ENCODE measurements around the gene SARNP. TPM values are rescaled to one million over a fixed set of nuclear protein-coding genes. Genes with fewer than 3 reads are reported as not detected.

SARNP gene
- total RNA-seq, 2 donors from 2014 or later = 42.7 to 43.7 TPM

DNA sequence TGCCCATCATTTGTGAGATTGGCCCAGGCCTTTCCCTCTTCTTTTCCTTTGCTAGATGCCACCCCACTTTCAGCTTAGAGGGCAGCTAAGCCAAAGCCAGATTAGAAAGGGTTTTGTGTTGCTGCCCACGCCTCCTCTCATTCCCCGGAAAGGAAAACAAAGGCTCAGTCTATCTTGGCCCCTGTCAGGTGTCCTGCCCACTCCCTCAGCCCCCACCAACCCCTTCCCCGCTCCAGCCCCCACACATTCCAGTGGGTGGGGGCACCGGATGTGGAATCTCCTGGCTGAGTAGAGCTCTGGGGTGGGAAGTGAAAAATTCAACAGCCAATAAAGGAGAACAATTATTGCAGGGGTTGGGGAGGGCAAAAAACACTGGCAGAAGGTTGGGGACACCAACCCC lies 99.5 kb downstream of the SARNP start:
- intact Hi-C loops (cut with DNase I, micrococcal nuclease) = no loop called here
- ATAC-seq (no peak), DNase-seq (no peak)

DNA sequence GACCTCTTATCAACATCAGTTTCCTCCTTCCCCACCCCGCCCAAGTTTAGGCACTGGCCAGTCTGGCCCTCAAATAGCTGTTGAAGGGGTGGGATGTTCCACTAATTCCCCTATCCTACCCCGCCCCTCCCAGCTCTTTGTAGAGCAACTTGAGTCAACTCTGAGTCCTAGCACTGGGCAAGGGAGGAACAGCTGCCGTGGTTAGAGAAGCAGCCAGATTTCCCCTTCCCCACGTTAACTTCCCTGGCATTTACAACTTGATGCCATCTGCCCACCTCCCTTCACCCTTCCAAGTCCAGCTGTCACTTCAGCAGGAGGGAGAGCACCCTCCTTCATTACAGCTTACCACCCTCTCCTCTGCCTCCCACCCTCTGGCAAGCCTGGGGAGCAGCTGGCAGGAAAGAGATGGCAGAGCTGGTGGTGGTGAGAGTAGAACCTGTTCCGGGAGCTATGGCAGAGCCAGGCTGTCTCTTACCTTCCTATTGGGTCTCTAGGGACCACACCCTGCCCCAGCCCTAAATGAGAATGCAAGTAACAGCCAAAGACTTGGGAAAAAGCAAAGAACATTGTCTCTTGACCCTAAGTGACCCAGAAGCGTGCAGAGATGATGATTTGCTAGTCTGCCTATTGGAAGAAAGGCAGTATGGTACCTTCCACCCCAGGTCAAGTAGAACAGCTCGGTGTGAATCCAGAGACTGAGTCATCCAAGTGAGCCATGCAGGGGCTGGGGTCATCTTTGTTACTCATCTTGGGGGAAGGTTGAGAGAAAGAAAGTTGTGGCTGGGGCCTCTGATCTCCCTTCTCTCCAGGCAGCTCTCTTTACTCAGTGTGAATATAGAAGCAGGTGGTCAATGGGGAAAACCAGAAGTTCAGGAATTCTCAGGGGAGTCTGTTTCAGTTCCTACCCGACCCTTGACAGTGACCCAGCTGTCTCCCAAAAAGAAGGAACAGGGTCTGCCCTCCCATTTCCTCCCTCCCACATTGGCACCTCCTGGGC lies 100.2 kb downstream of the SARNP start:
- DNase-seq (peak in 1 of 2 donors; percentile 84), ATAC-seq (peak; percentile 14)
- intact Hi-C loops (cut with DNase I, micrococcal nuclease) = no loop called here

DNA sequence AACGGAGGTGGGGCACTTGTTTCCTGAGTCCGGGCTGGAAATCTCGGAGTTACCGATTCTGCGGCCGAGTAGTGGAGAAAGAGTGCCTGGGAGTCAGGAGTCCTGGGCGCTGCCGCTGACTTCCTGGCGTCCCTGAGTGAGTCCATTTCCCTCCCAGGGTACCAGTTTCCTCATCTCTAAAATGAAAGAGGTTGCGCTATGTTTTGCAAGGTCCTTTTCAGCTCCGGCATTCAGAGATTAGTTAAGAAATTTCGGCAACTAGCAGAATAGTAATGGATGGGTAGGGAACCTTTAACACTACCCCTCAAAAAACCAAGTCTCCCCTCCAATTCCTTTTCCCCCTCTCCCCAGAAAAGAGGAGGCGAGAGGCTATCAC lies 101.0 kb downstream of the SARNP start:
- intact Hi-C loops (cut with DNase I, micrococcal nuclease) = no loop called here
- ATAC-seq = peak; percentile 7

DNA sequence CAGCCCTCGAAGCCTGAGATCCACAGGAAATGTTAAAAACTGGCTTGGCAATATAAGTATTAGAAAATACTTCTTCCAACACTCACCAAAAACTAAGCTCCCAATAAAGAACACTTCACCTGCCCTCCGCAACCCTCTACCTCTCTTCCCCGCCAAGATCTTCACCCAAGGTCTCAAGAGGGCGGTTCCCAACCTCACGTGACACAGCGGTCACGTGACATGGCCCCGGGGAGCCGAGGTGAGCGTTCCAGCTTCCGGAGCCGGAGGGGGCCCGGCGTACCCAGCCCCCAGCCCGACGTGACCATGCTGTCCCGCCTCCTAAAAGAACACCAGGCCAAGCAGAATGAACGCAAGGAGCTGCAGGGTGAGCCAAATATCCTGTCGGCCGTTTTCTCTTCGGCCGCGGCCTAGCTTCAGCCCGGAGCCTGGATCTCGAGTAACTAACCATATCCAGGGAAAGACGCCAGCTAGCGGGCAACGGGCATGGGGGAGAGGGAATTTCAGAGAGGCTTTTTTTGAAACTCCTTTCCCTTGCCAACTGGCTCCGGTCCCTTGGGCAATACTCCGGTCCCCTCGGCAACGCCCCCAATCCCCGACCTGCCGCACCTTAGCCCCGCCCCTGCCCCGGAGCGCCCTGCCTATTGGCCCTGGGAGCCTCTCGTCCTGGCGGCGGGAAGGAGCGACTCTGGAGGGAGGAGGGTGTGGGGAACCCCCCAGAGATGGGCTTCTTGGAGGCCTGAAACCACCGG lies 101.5 kb downstream of the SARNP start, which contains the start of gene BLOC1S1:
TSS of gene BLOC1S1 (plus strand) at position 214 of the 749 bp plus-strand sequence. CDS start at position 220, 6 bp downstream.
- DNase-seq (peak; percentile 95 to 96), ATAC-seq (peak; percentile 69)
- intact Hi-C loops (cut with DNase I, micrococcal nuclease) = no loop called here

More for the DNA sequence above, 101.0 kb downstream of the SARNP start:
- no peak for DNase-seq

DNA sequence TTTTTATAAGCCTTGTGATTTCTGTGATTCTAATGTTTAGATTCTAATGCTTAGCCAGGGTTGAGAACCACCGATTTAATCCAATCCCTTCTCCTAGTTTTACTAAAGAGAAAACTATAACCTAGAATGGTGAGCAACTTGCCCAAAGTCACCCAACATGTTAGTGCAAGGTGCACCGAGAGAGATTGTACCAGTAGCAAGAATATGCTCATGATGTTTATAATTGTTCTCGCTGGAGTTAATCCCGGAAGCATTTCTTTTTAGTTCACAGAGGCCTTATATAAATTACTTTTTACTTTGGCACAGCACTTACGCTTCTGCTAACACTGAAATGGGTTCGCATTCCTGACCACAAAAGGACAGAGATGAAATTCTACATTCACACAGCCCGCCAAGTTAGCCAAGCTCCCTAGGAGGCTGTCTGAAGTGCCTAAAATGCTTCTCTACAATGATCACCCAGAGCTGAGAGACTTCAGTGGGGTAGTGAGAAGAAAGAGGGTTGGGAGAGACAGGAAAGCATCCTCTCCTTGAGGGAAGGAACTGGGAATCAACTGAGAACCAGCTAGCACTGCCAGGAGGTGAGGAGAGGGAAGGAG lies 102.3 kb downstream of the SARNP start:
- intact Hi-C loops (cut with DNase I, micrococcal nuclease) = no loop called here
- DNase-seq (no peak), ATAC-seq (no peak)

DNA sequence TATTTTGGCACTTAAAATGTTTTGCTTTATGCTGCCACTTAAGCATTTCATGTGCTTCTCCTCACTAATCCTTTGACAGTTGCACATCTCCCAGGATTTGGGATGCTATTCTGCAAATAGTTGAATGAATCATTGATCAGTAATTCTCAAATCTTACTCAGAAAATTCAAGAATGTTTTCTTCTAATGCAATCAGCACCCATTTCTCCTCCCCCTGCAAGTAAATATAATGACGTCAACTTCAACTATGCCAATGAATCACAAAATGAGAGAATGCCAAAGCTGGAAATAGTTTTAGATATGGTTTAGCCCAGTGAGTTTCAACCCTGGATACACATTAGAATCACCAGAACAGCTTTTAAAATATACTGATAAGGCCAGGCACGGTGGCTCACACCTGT lies 103.8 kb downstream of the SARNP start:
- no peak for ATAC-seq
- intact Hi-C loops (cut with DNase I, micrococcal nuclease) = no loop called here
- no peak for DNase-seq

DNA sequence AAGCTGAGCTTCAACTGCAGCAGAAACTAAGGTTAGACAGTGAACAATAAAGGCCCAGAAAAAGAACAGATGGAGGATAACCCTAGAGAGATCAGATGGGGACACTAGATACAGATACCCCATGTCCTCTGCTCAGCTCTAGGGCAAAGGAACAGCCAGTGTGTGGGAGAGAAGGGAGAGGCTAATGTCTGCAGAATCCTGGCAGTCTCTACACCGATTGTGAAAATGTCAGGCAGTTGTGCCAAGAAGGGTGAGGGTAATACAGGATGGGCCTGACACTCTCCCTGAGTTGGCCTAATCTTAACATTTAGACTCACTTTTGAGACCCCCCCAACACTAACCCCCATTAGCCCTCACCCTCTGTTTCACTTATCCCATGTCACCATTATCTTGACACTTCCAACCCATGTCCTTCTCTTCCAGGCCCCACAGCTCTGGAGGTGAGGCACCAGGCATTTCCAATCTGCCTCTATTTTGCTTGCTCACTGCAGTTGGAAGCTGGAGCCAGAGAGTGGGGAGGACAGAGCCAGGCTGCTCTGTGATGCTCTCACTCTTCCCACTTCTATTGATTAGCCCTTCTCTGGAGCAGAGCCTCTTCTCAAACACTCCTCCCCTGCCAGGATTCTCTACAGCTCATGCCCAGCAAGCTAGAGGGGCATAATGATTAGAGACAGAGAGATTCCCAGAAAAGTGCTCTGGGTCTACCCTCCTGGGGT lies 104.7 kb downstream of the SARNP start:
- intact Hi-C loops (cut with DNase I, micrococcal nuclease) = no loop called here
- DNase-seq (no peak), ATAC-seq (no peak)

DNA sequence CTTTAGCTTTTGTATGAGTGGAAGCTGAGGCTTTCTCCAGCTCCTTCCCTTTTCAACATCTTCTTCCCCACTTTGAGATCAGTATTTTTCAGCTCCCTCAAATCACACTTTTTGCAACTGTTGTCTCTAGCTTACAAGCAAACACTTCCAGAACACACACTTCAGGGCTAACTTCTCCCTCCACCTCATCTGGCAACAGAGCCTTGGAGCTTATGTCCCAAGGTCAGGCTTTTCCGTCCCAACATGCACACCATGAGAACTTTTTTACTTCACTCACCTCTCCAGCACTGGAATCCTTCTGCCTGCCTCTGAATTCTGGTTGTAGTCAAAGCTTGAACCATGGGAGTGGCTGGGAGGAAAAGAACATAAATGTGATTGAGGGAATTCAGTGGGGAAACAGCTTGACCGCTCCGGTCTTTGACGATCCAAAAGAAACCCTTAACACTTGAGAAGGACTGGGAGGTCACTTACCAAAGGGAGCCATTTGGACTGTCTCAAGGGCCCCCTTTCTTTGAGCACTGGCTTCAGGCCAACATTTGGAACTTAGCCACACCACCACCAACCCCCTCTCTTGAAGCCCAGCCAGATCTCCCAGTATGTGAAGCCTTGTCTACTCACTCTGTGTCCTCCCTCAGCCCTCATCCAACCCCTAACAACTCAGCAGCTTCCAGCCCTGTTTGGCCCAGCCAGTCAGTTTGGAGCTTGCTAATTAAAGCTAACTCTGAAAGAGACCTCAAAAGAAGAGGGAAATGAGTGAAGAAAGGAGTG lies 105.6 kb downstream of the SARNP start:
- ATAC-seq (no peak), DNase-seq (no peak)
- intact Hi-C loops (cut with DNase I, micrococcal nuclease) = no loop called here

DNA sequence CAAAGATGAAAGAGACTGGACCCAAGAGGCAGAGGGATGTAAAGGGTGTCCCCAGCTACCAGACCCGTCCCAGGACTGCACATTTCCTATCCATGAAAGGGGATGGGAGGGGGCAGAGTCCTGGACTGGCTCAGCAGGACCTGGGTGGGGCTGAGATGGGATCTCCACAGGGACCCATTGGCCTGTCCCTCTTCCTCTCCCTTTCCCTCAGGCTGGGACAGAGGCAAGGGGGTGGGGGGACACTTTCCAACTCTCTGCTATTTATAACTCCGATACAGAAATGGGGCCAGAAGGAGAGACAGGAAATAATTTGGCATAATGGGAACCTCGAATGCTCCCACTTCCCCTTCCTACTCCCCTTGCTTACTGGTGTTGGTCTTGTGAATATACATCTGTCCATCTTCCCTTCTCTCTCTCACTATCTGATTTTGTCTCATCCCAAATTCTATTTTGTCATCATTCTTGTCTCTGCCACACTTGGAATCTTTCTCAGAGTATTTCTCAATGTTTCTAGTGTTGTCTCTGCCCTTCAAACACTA lies 108.8 kb downstream of the SARNP start:
- DNase-seq (no peak), ATAC-seq (peak; percentile 20)
- intact Hi-C loops (cut with DNase I, micrococcal nuclease) = no loop called here

DNA sequence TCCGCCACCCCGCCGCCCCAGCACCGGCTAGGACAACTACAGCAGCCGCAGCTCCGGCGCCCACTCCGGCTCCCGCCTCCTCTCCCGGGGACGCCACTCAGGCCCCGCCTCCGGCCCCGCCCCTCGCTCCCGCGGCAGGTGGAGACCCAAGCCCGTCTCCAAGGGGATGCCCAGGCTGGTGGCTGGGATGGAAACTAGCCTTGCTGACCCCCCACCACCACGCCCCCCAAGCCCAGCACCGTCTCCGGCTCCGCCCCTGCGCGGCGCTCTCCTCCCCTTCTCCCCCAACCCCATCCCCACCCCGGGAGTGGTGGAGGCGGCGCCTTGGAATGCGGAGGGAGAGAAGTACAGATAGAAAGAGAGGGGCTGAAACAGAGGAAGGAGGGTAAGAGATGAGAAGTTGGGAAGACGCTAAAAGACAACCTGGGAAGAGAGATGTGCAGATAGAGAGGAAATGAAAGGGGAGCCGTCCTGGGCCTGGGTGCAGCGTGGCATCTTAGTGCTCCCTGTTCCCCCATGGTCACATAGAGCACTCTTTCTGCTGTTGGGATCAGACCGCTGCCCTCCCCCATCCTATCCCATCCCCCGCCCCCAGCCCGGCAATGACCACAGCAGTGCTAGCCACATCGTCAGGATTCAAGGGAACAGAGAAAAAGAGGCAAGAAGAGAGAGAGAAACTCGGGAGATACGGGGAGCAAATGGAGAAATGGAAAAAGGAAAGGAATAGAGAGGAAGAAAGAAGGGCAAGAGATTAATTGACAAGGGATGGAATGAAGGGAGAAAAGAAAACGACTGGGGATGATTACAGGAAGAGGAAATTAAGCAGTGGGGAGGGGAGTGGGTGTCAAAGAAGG lies 109.5 kb downstream of the SARNP start, which contains the start of gene ITGA7:
TSS of gene ITGA7 (minus strand) at position 64 of the 854 bp plus-strand sequence. CDS start 222 bp downstream, outside the sequence.
- peak; percentile 79 for ATAC-seq
- intact Hi-C loops (cut with DNase I, micrococcal nuclease) = no loop called here
- DNase-seq = peak; percentile 78

Other genes with a start within 250 kb of the SARNP start
- not detected for gene OR2AP1, start 245.3 kb downstream of the SARNP start, total RNA-seq
- not detected for gene OR10P1, start 180.8 kb downstream of the SARNP start, total RNA-seq
- 10 to 100 TPM; 10.2 to 56.5 TPM for gene ITGA7, start 109.8 kb downstream of the SARNP start, total RNA-seq
- gene BLOC1S1, start 101.7 kb downstream of the SARNP start, total RNA-seq = 100 to 1,000 TPM; 266 to 300 TPM
- 10 to 100 TPM; 34.2 to 37.7 TPM for gene RDH5, start 97.3 kb downstream of the SARNP start, total RNA-seq
- 1,000 to 10,000 TPM; 1,137 to 1,252 TPM for gene CD63, start 88.7 kb downstream of the SARNP start, total RNA-seq
- 1 to 10 TPM; 1.5 to 2.7 TPM for gene GDF11, start 74.6 kb downstream of the SARNP start, total RNA-seq
- gene ORMDL2, start 317 bp upstream of the SARNP start, total RNA-seq = 10 to 100 TPM; 64.5 to 82.9 TPM
- gene DNAJC14, start 11.9 kb upstream of the SARNP start, total RNA-seq = 10 to 100 TPM; 27.8 to 32.5 TPM
- 1 to 10 TPM; 2.8 to 6.4 TPM for gene MMP19, start 25.2 kb upstream of the SARNP start, total RNA-seq
- gene PYM1, start 110.2 kb upstream of the SARNP start, total RNA-seq = 10 to 100 TPM; 41.7 to 45.0 TPM
- gene DGKA, start 113.4 kb upstream of the SARNP start, total RNA-seq = 100 to 1,000 TPM; 108 to 114 TPM
- gene PMEL, start 148.3 kb upstream of the SARNP start, total RNA-seq = 1 to 10 TPM; 2.0 to 5.0 TPM
- 10 to 100 TPM; 10.4 to 19.7 TPM for gene CDK2, start 149.1 kb upstream of the SARNP start, total RNA-seq
- gene RAB5B, start 156.4 kb upstream of the SARNP start, total RNA-seq = 100 to 1,000 TPM; 149 to 169 TPM
- 10 to 100 TPM; 24.1 to 24.4 TPM for gene SUOX, start 179.6 kb upstream of the SARNP start, total RNA-seq
- gene IKZF4, start 203.3 kb upstream of the SARNP start, total RNA-seq = 1 to 10 TPM; 3.9 to 5.0 TPM
- 10 to 100 TPM; 54.5 to 73.9 TPM for gene RPS26, start 224.2 kb upstream of the SARNP start, total RNA-seq

Data from left colon (tissue), 2 donors.